ENCODE measurements around the gene MEF2C. TPM values are rescaled to one million over a fixed set of nuclear protein-coding genes. Genes with fewer than 3 reads are reported as not detected.

The MEF2C gene
- total and polyA plus RNA-seq, 11 donors = 15.5 to 98.5 (median 56.2) TPM

DNA sequence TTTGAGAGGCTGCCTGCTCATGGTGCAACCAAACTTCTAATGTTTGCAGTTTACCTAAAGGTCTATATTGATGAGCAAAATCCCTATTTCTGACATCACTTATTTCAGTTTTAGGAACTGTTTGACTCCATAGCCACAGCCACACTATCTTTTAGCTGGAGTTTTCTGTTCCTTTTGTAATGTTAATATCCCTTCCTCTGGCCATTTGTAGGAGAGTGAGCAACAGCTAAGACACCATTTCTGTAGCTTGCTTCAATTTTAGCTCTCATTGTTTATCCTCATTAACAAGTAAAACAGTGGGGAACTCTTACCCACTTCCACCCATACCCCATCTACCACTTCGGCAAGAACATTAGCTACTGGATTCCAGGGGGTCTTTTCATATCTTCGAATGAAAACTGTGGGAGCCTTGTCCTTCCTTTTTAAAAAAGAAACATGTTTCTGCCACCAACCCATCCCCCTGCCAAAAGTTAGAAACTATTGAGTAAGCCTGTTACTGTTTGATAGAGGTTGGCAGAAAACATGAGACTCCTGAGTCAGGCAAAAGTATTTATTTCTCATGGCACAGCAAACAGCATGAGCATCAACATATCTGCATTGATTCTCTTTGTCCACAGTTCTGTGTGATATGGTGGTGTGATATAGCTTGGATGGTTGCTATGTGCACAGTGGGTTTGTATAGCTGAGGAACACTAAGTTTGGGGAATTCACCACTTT, 174.1 kb downstream of the MEF2C start:
- WGBS, 4 donors = 68 to 90% (median 80%) methylated on average over 2 of the region's 2 CpGs
- no peak overlapping the region for H3K4me3 ChIP-seq
- H3K27me3 ChIP-seq = peaks cover 0 to 7% (median 0%) of the 10 kb centered on the region in 9 donors
- TF ChIP-seq POLR2A (IDR thresholded peaks at IDR 0.05) = no peak
- TF ChIP-seq, protein P1, sequence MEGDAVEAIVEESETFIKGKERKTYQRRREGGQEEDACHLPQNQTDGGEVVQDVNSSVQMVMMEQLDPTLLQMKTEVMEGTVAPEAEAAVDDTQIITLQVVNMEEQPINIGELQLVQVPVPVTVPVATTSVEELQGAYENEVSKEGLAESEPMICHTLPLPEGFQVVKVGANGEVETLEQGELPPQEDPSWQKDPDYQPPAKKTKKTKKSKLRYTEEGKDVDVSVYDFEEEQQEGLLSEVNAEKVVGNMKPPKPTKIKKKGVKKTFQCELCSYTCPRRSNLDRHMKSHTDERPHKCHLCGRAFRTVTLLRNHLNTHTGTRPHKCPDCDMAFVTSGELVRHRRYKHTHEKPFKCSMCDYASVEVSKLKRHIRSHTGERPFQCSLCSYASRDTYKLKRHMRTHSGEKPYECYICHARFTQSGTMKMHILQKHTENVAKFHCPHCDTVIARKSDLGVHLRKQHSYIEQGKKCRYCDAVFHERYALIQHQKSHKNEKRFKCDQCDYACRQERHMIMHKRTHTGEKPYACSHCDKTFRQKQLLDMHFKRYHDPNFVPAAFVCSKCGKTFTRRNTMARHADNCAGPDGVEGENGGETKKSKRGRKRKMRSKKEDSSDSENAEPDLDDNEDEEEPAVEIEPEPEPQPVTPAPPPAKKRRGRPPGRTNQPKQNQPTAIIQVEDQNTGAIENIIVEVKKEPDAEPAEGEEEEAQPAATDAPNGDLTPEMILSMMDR (IDR thresholded peaks at IDR 0.05) = no peak
- H3K36me3 ChIP-seq = no peaks in the 10 kb centered on the region
- DNase-seq (no peak), ATAC-seq (no peak)
- intact Hi-C loops (cut with DNase I) = no loop called here
- H3K9me3 ChIP-seq = no peaks in the 10 kb centered on the region
- no peak overlapping the region for H3K27ac ChIP-seq
- no peaks in the 10 kb centered on the region for H3K4me1 ChIP-seq

- peaks cover 0 to 7% (median 0%) of the 10 kb centered on the region in 9 donors for H3K27me3 ChIP-seq
- H3K4me3 ChIP-seq = no peak overlapping the region
- no peak for DNase-seq
- no peak for ATAC-seq
- TF ChIP-seq, protein P1 (IDR thresholded peaks at IDR 0.05) = no peak
- no peak for TF ChIP-seq POLR2A (IDR thresholded peaks at IDR 0.05)
- no peaks in the 10 kb centered on the region for H3K36me3 ChIP-seq
- H3K4me1 ChIP-seq = no peaks in the 10 kb centered on the region
- no peak overlapping the region for H3K27ac ChIP-seq
- no peaks in the 10 kb centered on the region for H3K9me3 ChIP-seq
- intact Hi-C loops (cut with DNase I) = no loop called here
- 98 to 100% (median 99%) methylated on average over 1 of the region's 1 CpG for WGBS, 4 donors
These were observed 175.0 kb downstream of the MEF2C start for GRCh38 chr5:88708021-88708420.

DNA sequence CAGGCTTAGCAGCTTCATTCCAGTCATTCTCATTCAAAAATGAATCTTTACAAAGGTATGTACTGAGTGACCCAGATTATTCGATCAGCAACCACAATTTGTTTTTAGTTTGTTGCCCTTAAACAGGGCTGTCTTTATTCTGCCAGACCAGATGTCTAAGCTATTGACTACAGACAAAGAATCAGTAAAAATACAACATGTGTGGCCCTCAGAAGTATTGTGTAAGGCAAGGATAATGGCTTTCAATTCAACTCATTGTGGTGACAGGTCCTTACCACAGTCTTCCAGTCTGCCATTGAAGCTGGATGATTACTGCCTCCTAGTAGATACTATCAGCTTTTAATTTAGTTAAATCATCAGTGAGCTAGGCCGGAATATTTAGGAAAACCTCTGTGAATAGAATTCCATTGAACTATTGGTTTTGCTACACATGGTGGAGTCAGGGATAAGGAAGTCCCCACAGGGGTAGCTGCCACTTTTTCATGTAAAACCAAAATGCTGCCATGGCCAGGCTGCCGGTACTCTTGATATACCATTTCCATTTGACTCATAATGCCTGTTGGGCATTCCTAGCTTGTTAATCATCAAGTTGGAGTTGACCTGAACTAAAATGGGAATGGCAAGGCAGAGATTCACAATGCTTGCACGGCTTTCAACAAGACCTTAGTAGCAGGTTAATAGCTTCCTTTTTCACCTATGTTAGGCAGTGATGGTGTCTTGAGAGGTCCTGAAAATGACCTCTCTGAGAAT, 175.6 kb downstream of the MEF2C start:
- Histone ChIP-seq H3K36me3 (no peaks in the 10 kb centered on the region), H3K27me3 (peaks cover 0 to 7% (median 0%) of the 10 kb centered on the region in 9 donors), H3K9me3 (no peaks in the 10 kb centered on the region), H3K27ac (no peak overlapping the region), H3K4me1 (no peaks in the 10 kb centered on the region), H3K4me3 (no peak overlapping the region)
- TF ChIP-seq, protein P1 (IDR thresholded peaks at IDR 0.05) = no peak
- TF ChIP-seq POLR2A (IDR thresholded peaks at IDR 0.05) = no peak
- no peak for ATAC-seq
- no peak for DNase-seq
- 65 to 92% (median 85%) methylated on average over 4 of the region's 4 CpGs for WGBS, 4 donors
- intact Hi-C loops (cut with DNase I) = no loop called here

GRCh38 chr5:88702332-88702731, 180.7 kb downstream of the MEF2C start:
- Histone ChIP-seq H3K4me1 (no peaks in the 10 kb centered on the region), H3K4me3 (no peak overlapping the region), H3K9me3 (no peaks in the 10 kb centered on the region), H3K27me3 (peaks cover 0 to 40% (median 14%) of the 10 kb centered on the region in 9 donors), H3K27ac (no peak overlapping the region), H3K36me3 (no peaks in the 10 kb centered on the region)
- 72 to 79% (median 76%) methylated on average over 4 of the region's 4 CpGs for WGBS, 4 donors
- TF ChIP-seq POLR2A (IDR thresholded peaks at IDR 0.05) = no peak
- TF ChIP-seq, protein P1 (IDR thresholded peaks at IDR 0.05) = no peak
- intact Hi-C loops (cut with DNase I) = no loop called here
- ATAC-seq (no peak), DNase-seq (no peak)
